H1 (cell line): Measurements from ENCODE around the gene C16orf46. TPM values are rescaled to one million over a fixed set of nuclear protein-coding genes. Genes with fewer than 3 reads are reported as not detected.

ENCODE experiments used
- CTCF ChIA-PET: fragments of 300-600 bp; sonication (Branson Sonifier 250); formaldehyde crosslinking; loops from one replicate; lab custom pipeline; 2021; ENCODE audit not compliant: partially characterized antibody; lab: Charles Lee
- POLR2A ChIA-PET: fragments of 300-600 bp; sonication (Branson Sonifier 250); formaldehyde crosslinking; loops from one replicate; lab custom pipeline; 2021; ENCODE audit warnings: inconsistent platforms; ENCODE audit not compliant: partially characterized antibody; lab: Charles Lee
- DNase-seq, 2 experiments: peaks; one replicate each; pipeline versions ENCODE4 v3.0.0 to v3.0.0-alpha.2; 2010 to 2022; ENCODE audit warnings: low spot score in 2 of 2, low read depth in 1 of 2, mixed read lengths in 1 of 2
- FAIRE-seq: peaks from 2 replicates; lab custom pipeline; 2011; peaks lifted over from hg19 to GRCh38; lab: Jason Lieb, UNC
- H2AFZ ChIP-seq: 2 replicates; pipeline ENCODE4 v1.8.1; 2012; ENCODE audit warnings: low read length, inconsistent platforms
- H2AK5ac ChIP-seq: 2 replicates; pipeline ENCODE4 v1.6.1; 2013; ENCODE audit warnings: low read depth, low read length
- H2BK120ac ChIP-seq: replicated peaks from 2 replicates; pipeline ENCODE3; 2013; ENCODE audit warnings: low read depth, low read length, inconsistent platforms
- H2BK12ac ChIP-seq: 2 replicates; pipeline ENCODE4 v1.6.1; 2013; ENCODE audit warnings: low read depth, low read length
- H2BK15ac ChIP-seq: 2 replicates; pipeline ENCODE4 v1.6.1; 2013; ENCODE audit warnings: low read length
- H2BK20ac ChIP-seq: 2 replicates; pipeline ENCODE4 v1.6.1; 2013; ENCODE audit warnings: low read length
- H2BK5ac ChIP-seq: 2 replicates; pipeline ENCODE4 v1.6.1; 2013; ENCODE audit warnings: low read depth, low read length
- H3K14ac ChIP-seq: 2 replicates; pipeline ENCODE4 v1.6.1; 2013; ENCODE audit warnings: inconsistent platforms; ENCODE audit not compliant: insufficient read length
- H3K18ac ChIP-seq: 2 replicates; pipeline ENCODE4 v1.6.1; 2013; ENCODE audit warnings: low read length; ENCODE audit errors: extremely low read depth
- H3K23ac ChIP-seq: 2 replicates; pipeline ENCODE4 v1.6.1; 2013; ENCODE audit warnings: inconsistent platforms; ENCODE audit not compliant: insufficient read length
- H3K23me2 ChIP-seq: 2 replicates; pipeline ENCODE4 v1.6.1; 2013; ENCODE audit warnings: low read depth, low read length
- H3K27ac ChIP-seq: 2 replicates; pipeline ENCODE4 v1.6.1; 2011; ENCODE audit warnings: low read depth, low read length, inconsistent platforms
- H3K27me3 ChIP-seq, 4 experiments: replicated peaks in 1 of 4; 1 replicate in 1 of 4; 2 replicates in 3 of 4; pipeline versions ENCODE4 v1.6.1 to v1.8.1; 2011 to 2013; ENCODE audit warnings: low read length in 3 of 4, mild to moderate bottlenecking in 3 of 4, inconsistent platforms in 2 of 4, mixed read lengths in 2 of 4, moderate library complexity in 1 of 4; ENCODE audit not compliant: control insufficient read depth in 3 of 4, insufficient read depth in 3 of 4; ENCODE audit errors: extremely low read depth in 1 of 4
- H3K36me3 ChIP-seq, 4 experiments: 2 replicates each; pipeline versions ENCODE4 v1.6.1 to v1.8.1; 2011 to 2013; ENCODE audit warnings: mild to moderate bottlenecking in 4 of 4, low read length in 3 of 4, moderate library complexity in 2 of 4, control low read depth in 1 of 4, inconsistent platforms in 1 of 4; ENCODE audit not compliant: insufficient read depth in 4 of 4, control insufficient read depth in 2 of 4
- H3K4ac ChIP-seq: replicated peaks from 2 replicates; pipeline ENCODE3; 2013; ENCODE audit warnings: low read length, low read depth, mixed read lengths, inconsistent platforms; ENCODE audit not compliant: insufficient read length
- H3K4me1 ChIP-seq, 4 experiments: replicated peaks in 1 of 4; 1 replicate in 1 of 4; 2 replicates in 3 of 4; pipeline versions ENCODE4 v1.6.1 to v1.8.1; 2011 to 2013; ENCODE audit warnings: low read length in 3 of 4, inconsistent platforms in 2 of 4, mixed read lengths in 1 of 4; ENCODE audit not compliant: insufficient read depth in 4 of 4, control insufficient read depth in 3 of 4
- H3K4me2 ChIP-seq, 2 experiments: 2 replicates each; pipeline versions ENCODE4 v1.6.1 to v1.8.1; 2011 to 2013; ENCODE audit warnings: low read depth in 2 of 2, low read length in 2 of 2, control low read depth in 1 of 2, inconsistent platforms in 1 of 2, mild to moderate bottlenecking in 1 of 2; ENCODE audit not compliant: insufficient read depth in 1 of 2
- H3K4me3 ChIP-seq, 4 experiments: fragments of 200-600, 300-600 bp in 1 of 4; sonication (generic), shearing (Covaris generic), sonication (Bioruptor Twin) in 1 of 4; 2 replicates each; pipeline versions ENCODE4 v1.5.1 to v1.8.1; 2011 to 2016; ENCODE audit warnings: low read length in 4 of 4, low read depth in 3 of 4, control low read depth in 2 of 4, inconsistent platforms in 2 of 4, mild to moderate bottlenecking in 2 of 4, mixed read lengths in 1 of 4, moderate library complexity in 1 of 4; ENCODE audit not compliant: insufficient read depth in 2 of 4; ENCODE audit errors: extremely low read depth in 1 of 4
- H3K56ac ChIP-seq: replicated peaks from 2 replicates; pipeline ENCODE3; 2013; ENCODE audit warnings: low read depth, mild to moderate bottlenecking, mixed read lengths, low read length, inconsistent platforms; ENCODE audit not compliant: insufficient read length
- H3K79me1 ChIP-seq: 2 replicates; pipeline ENCODE4 v1.6.1; 2013; ENCODE audit warnings: low read depth, low read length, control low read depth
- H3K79me2 ChIP-seq, 2 experiments: 2 replicates each; pipeline versions ENCODE4 v1.6.1 to v1.8.1; 2012 to 2013; ENCODE audit warnings: low read length in 2 of 2, mild to moderate bottlenecking in 2 of 2, inconsistent platforms in 1 of 2; ENCODE audit not compliant: insufficient read depth in 2 of 2, control insufficient read depth in 1 of 2
- H3K9ac ChIP-seq, 4 experiments: replicated peaks in 1 of 4; 1 replicate in 1 of 4; 2 replicates in 3 of 4; pipeline versions ENCODE4 v1.6.1 to v1.8.1; 2011 to 2013; ENCODE audit warnings: low read depth in 3 of 4, low read length in 3 of 4, control low read depth in 2 of 4, mild to moderate bottlenecking in 2 of 4, moderate library complexity in 2 of 4, inconsistent platforms in 1 of 4; ENCODE audit errors: extremely low read depth in 1 of 4
- H3K9me3 ChIP-seq, 2 experiments: 2 replicates each; pipeline versions ENCODE4 v1.6.1 to v1.8.1; 2012 to 2013; ENCODE audit warnings: mild to moderate bottlenecking in 2 of 2, moderate library complexity in 2 of 2, control low read depth in 1 of 2, inconsistent platforms in 1 of 2, low read depth in 1 of 2, low read length in 1 of 2, mixed read lengths in 1 of 2; ENCODE audit not compliant: insufficient read depth in 2 of 2
- H4K20me1 ChIP-seq, 2 experiments: replicated peaks in 1 of 2; 2 replicates each; pipeline versions ENCODE3 to v1.8.1; 2011 to 2013; ENCODE audit warnings: inconsistent platforms in 2 of 2, low read length in 2 of 2, mild to moderate bottlenecking in 1 of 2; ENCODE audit not compliant: insufficient read depth in 2 of 2, control insufficient read depth in 1 of 2
- H4K5ac ChIP-seq: 2 replicates; pipeline ENCODE4 v1.6.1; 2013; ENCODE audit warnings: low read length, low read depth, mixed read lengths, inconsistent platforms; ENCODE audit not compliant: insufficient read length
- H4K8ac ChIP-seq: 2 replicates; pipeline ENCODE4 v1.8.0; 2013; ENCODE audit warnings: mild to moderate bottlenecking, moderate library complexity, low read length, inconsistent platforms; ENCODE audit not compliant: insufficient read depth; ENCODE audit errors: extremely low read depth
- H4K91ac ChIP-seq: replicated peaks from 2 replicates; pipeline ENCODE3; 2013; ENCODE audit warnings: low read length, mixed read lengths, inconsistent platforms; ENCODE audit not compliant: insufficient read length
- ASH2L ChIP-seq: fragments of 200-600, 300-600 bp; sonication (generic); IDR thresholded peaks from one replicate; pipeline ENCODE4 v1.7.1; 2017; ENCODE audit warnings: low read length
- CBX5 ChIP-seq: fragments of 300-800, 300-1000 bp; sonication (generic); IDR thresholded peaks from 2 replicates; pipeline ENCODE4 v1.7.1; 2016; ENCODE audit warnings: antibody characterized with exemption, low read length, low read depth
- CHD2 ChIP-seq: IDR thresholded peaks from 2 replicates; pipeline ENCODE4 v1.6.1; 2012; ENCODE audit warnings: low read length, improper control_type of control experiment
- NRF1 ChIP-seq: IDR thresholded peaks from 2 replicates; pipeline ENCODE4 v1.6.1; 2011; ENCODE audit warnings: mild to moderate bottlenecking, low read depth, low read length, improper control_type of control experiment
- PHF8 ChIP-seq: fragments of 200-600 bp; sonication (generic); conservative IDR thresholded peaks from 2 replicates; pipeline ENCODE4 v1.7.1; 2012; ENCODE audit warnings: low read depth, mild to moderate bottlenecking, inconsistent platforms, low read length, moderate library complexity
- POLR2AphosphoS5 ChIP-seq: IDR thresholded peaks from 2 replicates; pipeline ENCODE4 v1.6.1; 2011; ENCODE audit warnings: low read depth, low read length
- RNF2 ChIP-seq: fragments of 200-900, 300-1000 bp; sonication (generic); IDR thresholded peaks from 2 replicates; pipeline ENCODE4 v1.7.1; 2016; ENCODE audit warnings: borderline replicate concordance, low read depth, mild to moderate bottlenecking, antibody characterized with exemption, low read length; ENCODE audit not compliant: poor library complexity, severe bottlenecking; ENCODE audit errors: missing control alignments
- SRF ChIP-seq: IDR thresholded peaks from 2 replicates; pipeline ENCODE4 v1.6.1; 2011; ENCODE audit warnings: mild to moderate bottlenecking, low read depth, low read length, moderate library complexity
- TAF7 ChIP-seq: optimal IDR thresholded peaks from 2 replicates; pipeline ENCODE3; 2011; ENCODE audit warnings: low read depth, mild to moderate bottlenecking, inconsistent platforms, low read length, moderate library complexity, borderline replicate concordance
- WGBS, 2 experiments: shearing (Covaris generic) in 1 of 2; methylation state at CpG; one replicate each; pipeline versions ENCODE4 v1.1.6 to v1.1.7; 2013 to 2015; ENCODE audit warnings: low lambda C conversion rate in 2 of 2, mixed read lengths in 2 of 2, inconsistent platforms in 1 of 2, low coverage in 1 of 2, missing lambda C conversion rate in 1 of 2; ENCODE audit not compliant: insufficient replicate concordance in 2 of 2, insufficient coverage in 1 of 2, insufficient read length in 1 of 2; ENCODE audit errors: extremely low coverage in 1 of 2, missing lambda C conversion rate in 1 of 2; 5-methylcytosine and 5-hydroxymethylcytosine counted together
- polyA plus RNA-seq, 7 experiments: library from polyadenylated mRNA; depleted of rRNA in 3 of 7; stranded (reverse) in 5 of 7; unstranded in 2 of 7; fragments of >200 nt in 5 of 7; fragments of 200-250 nt in 2 of 7; gene quantifications; 1 replicate in 5 of 7; 2 replicates in 1 of 7; 4 replicates in 1 of 7; pipeline versions ENCODE4 v1.2.1 to v1.2.3, GENCODE V29; 2011 to 2013; ENCODE audit warnings: missing spikeins in 2 of 7, mixed read lengths in 2 of 7
- total RNA-seq: library from RNA; stranded (reverse); fragmentation: NEBNext Ultra II Directional; extraction: Animal tissue kit (Norgen Biotek cat#: 25700); gene quantifications from 2 replicates; pipeline ENCODE4 v1.2.1, GENCODE V29; 2021
- TF ChIP-seq, protein P1 (sequence below): IDR thresholded peaks from 2 replicates; pipeline ENCODE4 v1.6.1; 2012; ENCODE audit warnings: inconsistent platforms
- TF ChIP-seq, protein P2 (sequence below): IDR thresholded peaks from 2 replicates; pipeline ENCODE4 v1.6.1; 2012; ENCODE audit warnings: inconsistent platforms

The C16orf46 gene
- total and polyA plus RNA-seq, 2 of the 8 experiments (the other 6 are each of a cell fraction or from before 2014, with no cell fraction given), result 0.48 to 0.60 TPM

DNA sequence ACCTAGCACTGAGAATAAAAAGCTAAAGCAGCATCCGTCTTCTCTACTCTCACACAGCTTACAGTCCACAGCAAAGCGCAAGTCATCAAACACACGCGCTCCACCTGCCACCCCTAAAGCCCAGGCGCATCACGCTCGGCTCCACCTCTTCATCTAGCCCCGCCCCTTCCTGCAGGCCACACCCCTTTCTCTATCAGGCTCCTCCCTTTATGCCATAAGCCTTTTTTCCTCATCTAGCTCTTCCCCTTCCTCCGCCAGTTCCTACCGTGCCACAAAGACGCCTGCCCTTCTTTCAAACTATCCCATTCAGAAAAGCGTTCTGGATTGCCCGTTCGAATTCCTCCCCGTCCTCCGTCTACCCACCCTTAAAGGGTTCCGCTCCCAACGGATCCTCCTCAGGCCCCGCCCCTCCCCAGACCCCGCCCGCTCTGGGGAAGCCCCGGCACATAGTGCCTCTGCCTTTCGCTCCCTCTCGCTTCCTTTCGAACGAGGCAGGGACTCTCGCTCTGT lies 417 bp downstream of the C16orf46 start:
- H2BK12ac ChIP-seq, result no peak overlapping the region
- no peak overlapping the region for H4K5ac ChIP-seq
- no peak overlapping the region for H2BK15ac ChIP-seq
- H2AK5ac ChIP-seq, result no peak overlapping the region
- no peak overlapping the region for H2BK20ac ChIP-seq
- DNase-seq, result peak in 1 of 2 experiments; percentile 96
- 1% methylated on average over 17 of the region's 27 CpGs; no CpG with 5 or more reads in 1 of the 2 experiments for WGBS, 2 experiments
- peaks cover 6% of the 10 kb centered on the region; the same call in 1 of the 2 replicates for H3K23me2 ChIP-seq
- peak overlapping the region; percentile 41; the same call in 1 of the 2 replicates for H3K27ac ChIP-seq
- H4K91ac ChIP-seq, result no peak overlapping the region
- H2AFZ ChIP-seq, result peak overlapping the region; percentile 78
- no peaks in the 10 kb centered on the region for H3K79me2 ChIP-seq
- no peaks in the 10 kb centered on the region for H3K27me3 ChIP-seq
- peak overlapping the region in 3 of 4 experiments; percentile 67 to 90 (median 69); a peak in 5 of 7 replicates for H3K9ac ChIP-seq
- peaks cover 0 to 2% (median 0%) of the 10 kb centered on the region in 4 experiments; a peak in 3 of 7 replicates for H3K4me1 ChIP-seq
- no peaks in the 10 kb centered on the region for H3K79me1 ChIP-seq
- H3K4ac ChIP-seq, result no peak overlapping the region
- H2BK5ac ChIP-seq, result no peak overlapping the region; the same call in 1 of the 2 replicates
- no peak overlapping the region for H3K56ac ChIP-seq
- H2BK120ac ChIP-seq, result no peak overlapping the region
- no peak overlapping the region for H3K14ac ChIP-seq
- peak overlapping the region; percentile 54 for H3K18ac ChIP-seq
- no peaks in the 10 kb centered on the region for H3K9me3 ChIP-seq
- H3K4me2 ChIP-seq, result peak overlapping the region; percentile 77 to 84
- peaks cover 0 to 1% (median 0%) of the 10 kb centered on the region in 4 experiments; a peak in 1 of 8 replicates for H3K36me3 ChIP-seq
- no peak overlapping the region for H4K8ac ChIP-seq
- peak overlapping the region; percentile 64 to 90 (median 80) for H3K4me3 ChIP-seq
- ChIA-PET POLR2A (interaction anchor here (0.6 to 4.1 kb wide), 17 partner anchors 8 to 238 kb away, joined by 3 to 35 read pairs (median 3); partner anchors contain the start of genes ATMIN, CENPN, CMC2 and GAN), CTCF (interaction anchor here (1.0 to 1.9 kb wide), 7 partner anchors 12 to 43 kb away, joined by 3 to 6 read pairs (median 4); partner anchors contain the start of gene ATMIN)
- H3K23ac ChIP-seq, result no peak overlapping the region
- H4K20me1 ChIP-seq, result no peaks in the 10 kb centered on the region
- peak; percentile 42 for FAIRE-seq
- peak; percentile 42; the same call in 1 of the 2 replicates for TF ChIP-seq POLR2AphosphoS5
- no peak for TF ChIP-seq CHD2
- no peak for TF ChIP-seq RNF2
- TF ChIP-seq, protein P1, sequence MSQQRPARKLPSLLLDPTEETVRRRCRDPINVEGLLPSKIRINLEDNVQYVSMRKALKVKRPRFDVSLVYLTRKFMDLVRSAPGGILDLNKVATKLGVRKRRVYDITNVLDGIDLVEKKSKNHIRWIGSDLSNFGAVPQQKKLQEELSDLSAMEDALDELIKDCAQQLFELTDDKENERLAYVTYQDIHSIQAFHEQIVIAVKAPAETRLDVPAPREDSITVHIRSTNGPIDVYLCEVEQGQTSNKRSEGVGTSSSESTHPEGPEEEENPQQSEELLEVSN, result peak; percentile 56; the same call in 1 of the 2 replicates
- TF ChIP-seq CBX5, result no peak
- TF ChIP-seq, protein P2, sequence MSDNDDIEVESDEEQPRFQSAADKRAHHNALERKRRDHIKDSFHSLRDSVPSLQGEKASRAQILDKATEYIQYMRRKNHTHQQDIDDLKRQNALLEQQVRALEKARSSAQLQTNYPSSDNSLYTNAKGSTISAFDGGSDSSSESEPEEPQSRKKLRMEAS, result peak; percentile 82
- TF ChIP-seq PHF8, result peak; percentile 16
- 0 out of 2 replicates have a peak, but pooled peaks have one; percentile 6 for TF ChIP-seq NRF1
- TF ChIP-seq ASH2L, result no peak
- TF ChIP-seq SRF, result 0 out of 2 replicates have a peak, but pooled peaks have one; percentile 3
- TF ChIP-seq TAF7, result peak; percentile 41
